Liver (tissue), 9 donors: ENCODE results near the gene KCNIP1. TPM values are rescaled to one million over a fixed set of nuclear protein-coding genes. Genes with fewer than 3 reads are reported as not detected.

Source experiments
- DNase-seq: peaks from one replicate; pipeline ENCODE4 v3.0.0-alpha.2; 2017; ENCODE audit warnings: low spot score
- H3K27ac ChIP-seq, 2 donors: one replicate each; pipeline ENCODE4 v1.7.0; 2013; ENCODE audit warnings: inconsistent platforms in 2 of 2, low read length in 2 of 2, control low read depth in 1 of 2, low read depth in 1 of 2, mild to moderate bottlenecking in 1 of 2
- H3K27me3 ChIP-seq, 4 donors: one replicate each; pipeline versions ENCODE4 v1.6.1 to v1.7.0; 2013; ENCODE audit warnings: low read length in 3 of 4, inconsistent platforms in 1 of 4, mild to moderate bottlenecking in 1 of 4, moderate library complexity in 1 of 4; ENCODE audit not compliant: control insufficient read depth in 4 of 4, insufficient read depth in 4 of 4
- H3K36me3 ChIP-seq, 4 donors: one replicate each; pipeline versions ENCODE4 v1.6.1 to v1.7.0; 2013; ENCODE audit warnings: low read length in 3 of 4, mild to moderate bottlenecking in 3 of 4, low read depth in 1 of 4, moderate library complexity in 1 of 4; ENCODE audit not compliant: control insufficient read depth in 4 of 4, insufficient read depth in 3 of 4
- H3K4me1 ChIP-seq, 4 donors: one replicate each; pipeline versions ENCODE4 v1.6.1 to v1.7.0; 2013; ENCODE audit warnings: low read length in 3 of 4, mild to moderate bottlenecking in 3 of 4, moderate library complexity in 1 of 4; ENCODE audit not compliant: control insufficient read depth in 4 of 4, insufficient read depth in 4 of 4
- H3K4me3 ChIP-seq, 3 donors: one replicate each; pipeline versions ENCODE4 v1.6.1 to v1.7.0; 2013; ENCODE audit warnings: low read length in 3 of 3, control low read depth in 1 of 3, low read depth in 1 of 3, mild to moderate bottlenecking in 1 of 3
- H3K9ac ChIP-seq, 2 donors: one replicate each; pipeline ENCODE4 v1.7.0; 2013; ENCODE audit warnings: low read length in 2 of 2, mild to moderate bottlenecking in 2 of 2, moderate library complexity in 2 of 2, control low read depth in 1 of 2, low read depth in 1 of 2
- H3K9me3 ChIP-seq, 4 donors: one replicate each; pipeline versions ENCODE4 v1.6.1 to v1.7.0; 2013; ENCODE audit warnings: low read length in 3 of 4; ENCODE audit not compliant: control insufficient read depth in 4 of 4
- ATF3 ChIP-seq: IDR thresholded peaks from 2 replicates; pipeline ENCODE4 v1.6.1; 2016; ENCODE audit warnings: antibody characterized with exemption
- CTCF ChIP-seq: fragments of 150-350 bp; IDR thresholded peaks from 2 replicates; pipeline ENCODE4 v1.5.1; 2017; ENCODE audit warnings: improper control_type of control experiment, low read depth, low read length; ENCODE audit not compliant: missing input control
- FOXA1 ChIP-seq: IDR thresholded peaks from 2 replicates; pipeline ENCODE4 v1.6.1; 2016; ENCODE audit warnings: antibody characterized with exemption
- FOXA2 ChIP-seq: IDR thresholded peaks from 2 replicates; pipeline ENCODE4 v1.6.1; 2016; ENCODE audit warnings: antibody characterized with exemption
- GABPA ChIP-seq, 2 donors: IDR thresholded peaks in 1 of 2; conservative IDR thresholded peaks in 1 of 2; 2 replicates each; pipeline ENCODE4 v1.6.1; 2016; ENCODE audit warnings: antibody characterized with exemption in 2 of 2, mild to moderate bottlenecking in 1 of 2, moderate library complexity in 1 of 2
- HNF4A ChIP-seq, 2 donors: conservative IDR thresholded peaks; 2 replicates each; pipeline ENCODE4 v1.6.1; 2016; ENCODE audit warnings: antibody characterized with exemption in 2 of 2, mild to moderate bottlenecking in 2 of 2
- JUND ChIP-seq, 2 donors: IDR thresholded peaks; 2 replicates each; pipeline ENCODE4 v1.6.1; 2016; ENCODE audit warnings: antibody characterized with exemption in 2 of 2
- MAX ChIP-seq: IDR thresholded peaks from 2 replicates; pipeline ENCODE4 v1.6.1; 2016; ENCODE audit warnings: antibody characterized with exemption
- RAD21 ChIP-seq, 2 donors: IDR thresholded peaks; 2 replicates each; pipeline ENCODE4 v1.6.1; 2016; ENCODE audit warnings: antibody characterized with exemption in 2 of 2, mild to moderate bottlenecking in 2 of 2
- REST ChIP-seq: IDR thresholded peaks from 2 replicates; pipeline ENCODE4 v1.6.1; 2016; ENCODE audit warnings: antibody characterized with exemption, mild to moderate bottlenecking
- SP1 ChIP-seq: IDR thresholded peaks from 2 replicates; pipeline ENCODE4 v1.6.1; 2018; ENCODE audit warnings: antibody characterized with exemption, mild to moderate bottlenecking
- TAF1 ChIP-seq: conservative IDR thresholded peaks from 2 replicates; pipeline ENCODE4 v1.6.1; 2016; ENCODE audit warnings: antibody characterized with exemption, mild to moderate bottlenecking
- YY1 ChIP-seq: IDR thresholded peaks from 2 replicates; pipeline ENCODE4 v1.6.1; 2016; ENCODE audit warnings: antibody characterized with exemption, mild to moderate bottlenecking
- ZBTB33 ChIP-seq: IDR thresholded peaks from 2 replicates; pipeline ENCODE4 v1.6.1; 2016; ENCODE audit warnings: antibody characterized with exemption
- WGBS: extraction: QIAGEN DNeasy Blood & Tissue Kit; methylation state at CpG from one replicate; pipeline ENCODE4 v1.1.7; 2013; 5-methylcytosine and 5-hydroxymethylcytosine counted together
- polyA plus RNA-seq, 2 donors: library from polyadenylated mRNA; stranded (reverse) in 1 of 2; unstranded in 1 of 2; fragments of 200-250 nt in 1 of 2; fragments of >200 nt in 1 of 2; fragmentation: Nextera tagmentation in 1 of 2; extraction: Ambion mirVana in 1 of 2; gene quantifications; one replicate each; pipeline versions ENCODE4 v1.2.1 to v1.2.3, GENCODE V29; 2013 to 2015
- total RNA-seq, 2 donors: library from RNA; depleted of rRNA; stranded (reverse); fragments of >200 nt; gene quantifications; one replicate each; pipeline ENCODE4 v1.2.3, GENCODE V29; 2014
- donor health status: healthy.
- donor health status: healthy.
- donor health status: healthy.
- donor health status: healthy.
- donor health status: healthy.

KCNIP1 gene
- total and polyA plus RNA-seq, 4 donors, result 0.08 to 0.23 TPM; not detected in 2

- Histone ChIP-seq H3K9ac (no peak overlapping the region), H3K36me3 (no peaks in the 10 kb centered on the region), H3K4me1 (no peaks in the 10 kb centered on the region), H3K9me3 (no peaks in the 10 kb centered on the region), H3K27me3 (peaks cover 0 to 5% (median under 1%) of the 10 kb centered on the region in 4 donors), H3K27ac (no peak overlapping the region), H3K4me3 (no peak overlapping the region)
- no peak for TF ChIP-seq YY1
- TF ChIP-seq ZBTB33, result no peak
- no peak for TF ChIP-seq RAD21 (IDR thresholded peaks at IDR 0.05)
- no peak for TF ChIP-seq FOXA2
- TF ChIP-seq ATF3, result no peak
- TF ChIP-seq FOXA1, result no peak
- TF ChIP-seq TAF1, result no peak
- no peak for TF ChIP-seq SP1
- no peak for TF ChIP-seq MAX
- no peak for TF ChIP-seq CTCF
- TF ChIP-seq HNF4A (conservative IDR thresholded peaks at IDR 0.05), result no peak
- no peak for TF ChIP-seq JUND (IDR thresholded peaks at IDR 0.05)
- no peak for TF ChIP-seq GABPA (IDR thresholded peaks at IDR 0.05 in 1 of 2, conservative IDR thresholded peaks at IDR 0.05 in 1 of 2)
- no peak for TF ChIP-seq REST
- 73% methylated on average over 7 of the region's 7 CpGs for WGBS
- no peak for DNase-seq
Measured at GRCh38 chr5:170614720-170615119, 110.9 kb downstream of the KCNIP1 start.
